HL-60 (cell line): ENCODE results near the gene C7orf57.

Source experiments
- CTCF ChIP-seq: IDR thresholded peaks from one replicate; pipeline ENCODE4 v1.5.1; 2011; ENCODE audit warnings: low read length, control low read depth, inconsistent platforms; ENCODE audit not compliant: insufficient read depth
- POLR2AphosphoS5 ChIP-seq: IDR thresholded peaks from 2 replicates; pipeline ENCODE4 v1.6.1; 2012; ENCODE audit warnings: low read depth
- SPI1 ChIP-seq: IDR thresholded peaks from 2 replicates; pipeline ENCODE4 v1.6.1; 2012; ENCODE audit warnings: low read depth, mild to moderate bottlenecking, borderline replicate concordance

- TF ChIP-seq CTCF: no peak
- TF ChIP-seq POLR2AphosphoS5: no peak
- no peak for TF ChIP-seq SPI1
Observed at GRCh38 chr7:48108959-48109847, 73.9 kb downstream of the C7orf57 start.
